ENCODE data around the gene MUS81. TPM values are rescaled to one million over a fixed set of nuclear protein-coding genes. Genes with fewer than 3 reads are reported as not detected.

MUS81 gene
- total RNA-seq, 2 experiments from 2014 or later, result 102 to 130 TPM

DNA sequence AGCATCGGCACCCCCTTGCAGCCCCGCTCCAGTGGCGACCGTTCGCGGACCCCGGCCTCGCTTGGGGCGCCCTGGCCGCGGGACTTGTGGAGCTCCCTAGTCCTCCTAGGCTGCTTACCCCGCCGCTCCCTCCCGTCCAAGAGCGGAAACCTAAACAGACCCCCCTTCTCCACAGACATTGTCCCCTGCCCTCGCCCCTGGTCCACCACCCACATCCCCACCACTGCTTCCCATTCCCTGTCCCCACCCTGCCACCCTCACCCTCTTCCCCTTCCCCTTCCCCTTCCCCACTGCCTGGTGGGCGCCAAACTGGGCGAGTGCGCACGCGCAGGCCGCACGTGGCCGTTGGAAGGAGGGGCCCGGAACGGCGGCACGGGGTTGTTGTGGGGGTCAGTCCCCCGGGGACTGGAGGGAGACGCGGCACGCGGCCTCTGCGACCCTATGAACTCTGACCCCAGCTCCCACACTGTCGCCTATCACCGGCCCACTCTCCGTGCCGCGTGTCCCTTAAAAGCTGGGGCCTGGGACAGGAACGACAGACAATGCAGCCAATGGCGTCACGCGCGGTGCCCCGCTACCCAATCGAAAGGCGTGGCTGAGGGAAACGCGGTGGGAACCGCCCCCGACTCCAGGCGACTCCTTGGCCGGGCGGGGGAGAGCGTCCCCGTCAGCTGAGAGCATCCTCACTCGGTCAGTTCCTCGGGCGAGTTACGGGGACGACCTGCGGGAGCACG lies 26.8 kb upstream of the MUS81 start, which contains the start of gene SNX32:
TSS of gene SNX32 (plus strand) at position 667 of the 734 bp plus-strand sequence. CDS start 103 bp downstream, outside the sequence.
- H3K4me3 ChIP-seq (ENCODE audit: low read depth, low read length, poor library complexity, severe bottlenecking), result no peak within 1 kb of the TSS
- ChIA-PET POLR2A (no interaction called here), CTCF (ENCODE audit: unreplicated experiment) (no interaction called here)
- DNase-seq (ENCODE audit: low spot score), result no peak
- no peaks in the 10 kb centered on the region for H3K9me3 ChIP-seq (ENCODE audit: low read length)
- H3K4me2 ChIP-seq (ENCODE audit: low read length), result no peak within 1 kb of the TSS
- no peaks in the 10 kb centered on the region for H3K4me1 ChIP-seq (ENCODE audit: insufficient read depth, low read length, poor library complexity, severe bottlenecking)
- BruUV-seq (replicated peaks), result no TSS peak
- H2AFZ ChIP-seq (ENCODE audit: low read length), result no peak within 1 kb of the TSS
- H3K36me3 ChIP-seq (ENCODE audit: insufficient read depth, low read length), result no peaks in the 10 kb centered on the region
- no peaks in the 10 kb centered on the region for H3K79me2 ChIP-seq (ENCODE audit: insufficient read depth, low read depth, low read length)
- no peak within 1 kb of the TSS for H3K27ac ChIP-seq (ENCODE audit: low read depth, low read length, poor library complexity, severe bottlenecking)
- no peaks in the 10 kb centered on the region for H4K20me1 ChIP-seq (ENCODE audit: insufficient read depth, low read length)
- H3K9me2 ChIP-seq (ENCODE audit: insufficient read depth, low read length), result no peaks in the 10 kb centered on the region
- TF ChIP-seq, protein P1, sequence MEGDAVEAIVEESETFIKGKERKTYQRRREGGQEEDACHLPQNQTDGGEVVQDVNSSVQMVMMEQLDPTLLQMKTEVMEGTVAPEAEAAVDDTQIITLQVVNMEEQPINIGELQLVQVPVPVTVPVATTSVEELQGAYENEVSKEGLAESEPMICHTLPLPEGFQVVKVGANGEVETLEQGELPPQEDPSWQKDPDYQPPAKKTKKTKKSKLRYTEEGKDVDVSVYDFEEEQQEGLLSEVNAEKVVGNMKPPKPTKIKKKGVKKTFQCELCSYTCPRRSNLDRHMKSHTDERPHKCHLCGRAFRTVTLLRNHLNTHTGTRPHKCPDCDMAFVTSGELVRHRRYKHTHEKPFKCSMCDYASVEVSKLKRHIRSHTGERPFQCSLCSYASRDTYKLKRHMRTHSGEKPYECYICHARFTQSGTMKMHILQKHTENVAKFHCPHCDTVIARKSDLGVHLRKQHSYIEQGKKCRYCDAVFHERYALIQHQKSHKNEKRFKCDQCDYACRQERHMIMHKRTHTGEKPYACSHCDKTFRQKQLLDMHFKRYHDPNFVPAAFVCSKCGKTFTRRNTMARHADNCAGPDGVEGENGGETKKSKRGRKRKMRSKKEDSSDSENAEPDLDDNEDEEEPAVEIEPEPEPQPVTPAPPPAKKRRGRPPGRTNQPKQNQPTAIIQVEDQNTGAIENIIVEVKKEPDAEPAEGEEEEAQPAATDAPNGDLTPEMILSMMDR (conservative IDR thresholded peaks at IDR 0.05; ENCODE audit: low read length), result no peak
- no peak for TF ChIP-seq EZH2phosphoT487 (IDR thresholded peaks at IDR 0.05; ENCODE audit: borderline replicate concordance, low read depth, low read length)
- intact Hi-C loops (cut with micrococcal nuclease; ENCODE audit: unreplicated experiment), result no loop called here

DNA sequence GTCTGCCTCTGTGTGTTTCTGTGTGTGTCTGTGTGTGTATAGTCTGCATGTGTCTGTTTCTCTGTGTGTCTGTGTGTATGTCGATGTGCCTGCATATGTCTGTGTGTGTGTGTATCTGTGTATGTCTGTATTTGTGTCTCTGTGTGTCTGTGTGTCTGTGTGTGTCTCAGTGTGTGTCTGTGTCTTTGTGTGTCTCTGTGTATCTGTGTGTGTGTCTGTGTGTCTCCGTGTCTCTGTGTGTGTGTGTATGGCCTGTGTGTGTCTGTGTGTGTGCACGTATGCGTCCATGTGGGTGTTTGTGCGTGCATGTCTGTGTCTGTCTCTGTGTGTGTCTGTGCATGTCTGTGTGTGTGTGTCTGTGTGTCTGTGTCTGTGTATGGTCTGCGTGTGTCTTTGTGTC lies 26.0 kb upstream of the MUS81 start:
- no peak for TF ChIP-seq EZH2phosphoT487 (IDR thresholded peaks at IDR 0.05; ENCODE audit: borderline replicate concordance, low read depth, low read length)
- TF ChIP-seq, protein P1 (conservative IDR thresholded peaks at IDR 0.05; ENCODE audit: low read length), result no peak
- intact Hi-C loops (cut with micrococcal nuclease; ENCODE audit: unreplicated experiment), result no loop called here
- DNase-seq (ENCODE audit: low spot score), result no peak
- no TSS peak for BruUV-seq (replicated peaks)
- Histone ChIP-seq H3K4me1 (ENCODE audit: insufficient read depth, low read length, poor library complexity, severe bottlenecking) (no peaks in the 10 kb centered on the region), H3K27ac (ENCODE audit: low read depth, low read length, poor library complexity, severe bottlenecking) (no peak overlapping the region), H3K4me2 (ENCODE audit: low read length) (no peak overlapping the region), H3K4me3 (ENCODE audit: low read depth, low read length, poor library complexity, severe bottlenecking) (no peak overlapping the region), H3K36me3 (ENCODE audit: insufficient read depth, low read length) (no peaks in the 10 kb centered on the region), H4K20me1 (ENCODE audit: insufficient read depth, low read length) (no peaks in the 10 kb centered on the region), H2AFZ (ENCODE audit: low read length) (no peak overlapping the region), H3K9me2 (ENCODE audit: insufficient read depth, low read length) (no peaks in the 10 kb centered on the region), H3K9me3 (ENCODE audit: low read length) (no peaks in the 10 kb centered on the region), H3K79me2 (ENCODE audit: insufficient read depth, low read depth, low read length) (no peaks in the 10 kb centered on the region)
- ChIA-PET CTCF (ENCODE audit: unreplicated experiment) (no interaction called here), POLR2A (no interaction called here)

DNA sequence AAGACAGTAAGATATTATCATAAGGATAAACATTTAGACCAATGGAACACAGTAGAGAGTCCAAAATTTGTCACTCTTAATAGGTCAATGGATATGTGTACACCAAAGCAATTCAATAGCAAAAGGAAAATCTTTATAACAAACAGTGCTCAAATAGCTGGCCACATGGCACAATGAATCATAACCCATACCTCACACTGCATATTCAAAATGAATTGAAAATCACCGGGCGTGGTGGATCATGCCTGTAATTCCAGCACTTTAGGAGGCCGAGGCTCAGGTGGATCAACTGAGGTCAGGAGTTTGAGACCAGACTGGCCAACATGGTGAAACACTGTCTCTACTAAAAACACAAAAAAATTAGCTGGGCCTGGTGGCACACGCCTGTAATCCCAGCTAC lies 18.1 kb upstream of the MUS81 start:
- H3K9me2 ChIP-seq (ENCODE audit: insufficient read depth, low read length), result no peaks in the 10 kb centered on the region
- H3K4me1 ChIP-seq (ENCODE audit: insufficient read depth, low read length, poor library complexity, severe bottlenecking), result no peaks in the 10 kb centered on the region
- ChIA-PET POLR2A (interaction anchor here (0.5 kb wide), 1 partner anchor 1455 kb away, joined by 3 read pairs; no protein-coding TSS in a partner anchor), CTCF (ENCODE audit: unreplicated experiment) (no interaction called here)
- no peaks in the 10 kb centered on the region for H3K9me3 ChIP-seq (ENCODE audit: low read length)
- no peaks in the 10 kb centered on the region for H4K20me1 ChIP-seq (ENCODE audit: insufficient read depth, low read length)
- H3K79me2 ChIP-seq (ENCODE audit: insufficient read depth, low read depth, low read length), result no peaks in the 10 kb centered on the region
- BruUV-seq (replicated peaks), result no TSS peak
- no peak overlapping the region for H2AFZ ChIP-seq (ENCODE audit: low read length)
- TF ChIP-seq EZH2phosphoT487 (IDR thresholded peaks at IDR 0.05; ENCODE audit: borderline replicate concordance, low read depth, low read length), result no peak
- TF ChIP-seq, protein P1 (conservative IDR thresholded peaks at IDR 0.05; ENCODE audit: low read length), result no peak
- H3K4me2 ChIP-seq (ENCODE audit: low read length), result no peak overlapping the region
- intact Hi-C loops (cut with micrococcal nuclease; ENCODE audit: unreplicated experiment), result no loop called here
- H3K27ac ChIP-seq (ENCODE audit: low read depth, low read length, poor library complexity, severe bottlenecking), result no peak overlapping the region
- DNase-seq (ENCODE audit: low spot score), result no peak
- H3K4me3 ChIP-seq (ENCODE audit: low read depth, low read length, poor library complexity, severe bottlenecking), result no peak overlapping the region
- H3K36me3 ChIP-seq (ENCODE audit: insufficient read depth, low read length), result no peaks in the 10 kb centered on the region
